T follicular helper cell (primary cell): Measurements from ENCODE around the gene GGTLC2.

Source experiments
- DNase-seq: peaks from one replicate; pipeline ENCODE4 v3.0.0-alpha.2; 2020; ENCODE audit warnings: low read depth

GGTLC2 gene

DNA sequence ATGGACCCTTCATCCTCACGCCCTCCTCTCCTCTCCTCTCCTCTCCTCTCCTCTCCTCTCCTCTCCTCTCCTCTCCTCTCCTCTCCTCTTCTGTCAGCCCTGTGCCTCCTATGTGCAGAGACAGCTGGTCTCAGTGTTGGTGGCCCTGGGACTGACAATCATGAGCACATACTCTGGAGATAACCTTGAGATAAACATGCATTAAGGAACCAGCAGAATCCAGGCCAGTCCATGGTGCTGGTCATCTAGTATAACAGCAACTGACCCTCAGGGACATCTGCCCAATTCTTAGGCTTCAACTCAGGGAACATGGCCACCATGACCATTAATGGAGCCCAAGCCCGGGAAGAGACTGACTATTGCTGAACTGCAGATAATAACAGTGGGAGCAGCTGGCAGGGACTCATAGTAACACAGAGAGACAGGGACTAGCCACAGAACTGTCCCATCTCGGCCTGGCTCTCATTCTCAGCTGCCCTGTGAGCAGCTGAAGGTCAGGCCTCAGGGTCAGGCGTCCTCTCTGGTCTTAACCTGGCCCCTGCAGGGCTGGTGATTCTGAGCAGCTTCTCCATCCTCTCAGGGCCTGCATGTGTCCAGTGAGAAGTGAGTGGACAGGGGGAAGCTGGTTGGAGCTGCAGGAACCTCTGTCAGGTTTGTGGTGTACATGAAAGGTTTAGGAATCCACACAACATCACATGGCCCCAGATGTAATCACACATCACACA is 45.4 kb downstream of the GGTLC2 start:
- DNase-seq: no peak

GRCh38 chr22:22691055-22691454 is 46.6 kb downstream of the GGTLC2 start:
- DNase-seq: no peak

DNA sequence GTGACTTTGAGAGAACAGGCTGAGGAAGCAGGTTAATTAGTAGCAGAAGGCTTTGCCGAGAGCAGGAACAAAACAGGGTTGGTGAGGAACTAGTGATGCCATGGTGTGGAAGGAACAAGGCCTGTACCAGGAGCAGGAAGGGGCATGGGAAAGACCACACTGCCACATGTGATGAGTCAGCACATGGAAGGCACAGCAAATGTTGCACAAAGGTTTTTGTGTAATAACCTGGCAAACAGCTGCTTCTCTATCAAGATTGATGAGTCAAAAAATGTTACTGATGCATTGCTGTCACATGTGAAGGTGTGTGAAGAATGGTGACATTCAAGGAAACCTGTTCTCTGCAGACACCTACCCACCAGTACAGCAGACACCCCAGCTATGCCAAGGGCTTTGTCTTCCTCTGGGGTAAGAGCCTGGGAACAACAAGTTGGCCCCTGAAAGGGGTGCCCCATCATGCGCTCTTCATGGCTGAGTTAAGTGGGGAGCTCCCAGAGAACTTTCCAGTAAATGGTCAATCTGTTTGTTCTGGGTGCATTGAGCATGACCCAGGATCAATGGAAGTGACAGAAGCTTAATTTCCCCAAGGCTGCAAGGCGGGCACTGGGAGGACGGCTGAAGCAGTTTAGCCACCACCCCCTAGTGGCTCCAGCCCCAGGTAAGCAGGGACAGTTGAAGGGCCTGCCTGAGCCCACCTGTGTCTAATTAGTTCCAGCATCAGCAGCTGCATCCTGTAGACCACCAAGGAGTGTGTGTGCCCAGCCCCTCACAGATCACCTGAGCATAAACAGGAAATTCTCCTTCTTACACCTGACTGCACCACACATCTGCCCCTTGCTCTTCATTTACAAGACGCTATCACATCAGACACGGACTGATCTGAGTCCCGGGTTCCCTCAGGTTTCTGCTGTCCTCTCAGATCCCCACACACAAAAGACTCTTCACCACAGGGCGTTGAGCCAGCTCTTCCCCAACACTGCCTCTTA is 47.6 kb downstream of the GGTLC2 start:
- no peak for DNase-seq

DNA sequence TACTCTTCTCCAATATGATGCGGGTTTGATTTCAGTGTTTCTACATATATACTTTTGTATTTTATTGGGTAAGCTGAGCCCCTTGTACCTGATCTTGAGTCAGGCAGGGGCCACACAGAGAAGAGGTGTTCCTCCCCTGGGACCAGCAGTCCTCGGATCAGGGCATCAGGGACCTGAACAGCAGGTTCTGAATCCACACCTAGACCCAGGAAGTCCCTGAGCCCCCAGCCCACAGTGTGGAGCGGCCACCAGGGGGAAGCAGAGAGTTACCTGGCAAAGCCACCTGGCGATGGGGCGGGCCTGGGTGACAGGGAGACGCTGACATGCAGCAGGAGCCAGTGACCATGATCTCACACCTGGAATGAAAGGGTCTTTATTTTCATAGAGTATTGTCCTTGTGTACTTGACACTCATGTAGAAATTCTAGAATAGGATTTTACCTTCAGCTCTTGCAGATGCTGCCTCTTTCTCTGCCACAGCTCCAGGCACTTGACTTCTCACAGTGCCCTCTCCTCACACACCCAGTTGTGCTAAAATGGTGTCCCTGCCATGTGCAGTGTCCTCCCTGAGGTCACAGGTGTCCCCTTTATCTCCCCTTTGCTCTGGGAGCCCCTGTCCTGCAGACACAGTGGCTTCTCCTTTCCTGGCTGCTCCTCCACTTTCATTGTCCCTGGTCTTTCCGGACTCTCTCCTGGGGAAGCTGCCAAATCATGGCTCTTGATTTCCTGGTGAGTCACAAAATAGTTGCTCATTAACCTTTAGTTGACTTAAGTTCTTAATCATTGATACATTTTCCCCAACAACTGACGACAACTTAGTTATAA is 48.5 kb downstream of the GGTLC2 start:
- peak; percentile 62 for DNase-seq

DNA sequence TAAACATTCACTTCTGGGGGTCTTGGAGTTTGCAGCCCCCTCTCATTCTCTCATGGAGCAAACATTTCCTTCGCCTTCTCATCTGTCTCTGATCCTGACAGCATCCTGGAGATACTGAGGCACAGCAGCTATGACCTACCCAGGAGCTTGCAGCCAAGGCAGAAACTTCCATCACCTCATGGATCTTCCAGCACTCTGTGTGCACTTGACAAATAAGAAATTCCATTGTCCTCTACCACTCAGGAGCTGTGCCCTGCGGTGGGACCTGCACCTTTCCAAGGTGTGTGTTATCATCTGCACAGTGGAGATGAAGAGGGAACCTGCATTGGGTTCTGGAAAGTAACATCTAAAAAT is 49.1 kb downstream of the GGTLC2 start:
- no peak for DNase-seq

- no peak for DNase-seq
These were observed 49.7 kb downstream of the GGTLC2 start for GRCh38 chr22:22694106-22694505.

- no peak for DNase-seq
These were observed 51.7 kb downstream of the GGTLC2 start for GRCh38 chr22:22696104-22696503.
